GM21526 (cell line): ENCODE results near the gene ZNF740.

Experiments used
- ATAC-seq: cut with Tn5 transposase; IDR thresholded peaks from one replicate; pipeline ENCODE4 v1.9.1; 2021; ENCODE audit warnings: moderate library complexity; ENCODE audit not compliant: unreplicated experiment, low FRiP score

Gene ZNF740

GRCh38 chr12:53211476-53212381 is 31.2 kb downstream of the ZNF740 start:
- no peak for ATAC-seq

- ATAC-seq: no peak
Measured at GRCh38 chr12:53212931-53213330, 32.4 kb downstream of the ZNF740 start.

- no peak for ATAC-seq
Measured at GRCh38 chr12:53213348-53213747, 32.8 kb downstream of the ZNF740 start.

GRCh38 chr12:53214221-53214620 is 33.7 kb downstream of the ZNF740 start:
- no peak for ATAC-seq

GRCh38 chr12:53214687-53215455 is 34.3 kb downstream of the ZNF740 start:
- no peak for ATAC-seq

GRCh38 chr12:53215497-53215896 is 35.0 kb downstream of the ZNF740 start:
- no peak for ATAC-seq

- no peak for ATAC-seq
Measured at GRCh38 chr12:53217051-53217930, 36.8 kb downstream of the ZNF740 start.

GRCh38 chr12:53217931-53218307 is 37.4 kb downstream of the ZNF740 start:
- ATAC-seq: no peak

GRCh38 chr12:53218551-53219291 is 38.2 kb downstream of the ZNF740 start:
- no peak for ATAC-seq

- ATAC-seq: peak; percentile 8
Measured at GRCh38 chr12:53219292-53219955, 38.9 kb downstream of the ZNF740 start.

GRCh38 chr12:53219956-53220693 is 39.6 kb downstream of the ZNF740 start:
- peak; percentile 30 for ATAC-seq

- ATAC-seq: peak; percentile 42
Measured at GRCh38 chr12:53220694-53221202, 40.2 kb downstream of the ZNF740 start.

- peak; percentile 21 for ATAC-seq
Measured at GRCh38 chr12:53221203-53222080, 40.9 kb downstream of the ZNF740 start.

GRCh38 chr12:53222170-53222721 is 41.7 kb downstream of the ZNF740 start:
- no peak for ATAC-seq

- no peak for ATAC-seq
Measured at GRCh38 chr12:53222806-53223261, 42.3 kb downstream of the ZNF740 start.

- ATAC-seq: no peak
Measured at GRCh38 chr12:53223389-53224060, 43.0 kb downstream of the ZNF740 start.
